ENCODE measurements around the gene OR5B12. TPM values are rescaled to one million over a fixed set of nuclear protein-coding genes. Genes with fewer than 3 reads are reported as not detected.

OR5B12 gene
- total RNA-seq, 1 experiment from 2014 or later, result not detected

GRCh38 chr11:58438486-58438885 lies 3.5 kb downstream of the OR5B12 start:
- ATAC-seq, result no peak
- TF ChIP-seq REST (IDR thresholded peaks at IDR 0.05; ENCODE audit: insufficient read depth in 1 of 2, low read depth in 2 of 2, low read length in 1 of 2), result no peak
- no peak for TF ChIP-seq SIN3A (IDR thresholded peaks at IDR 0.05; ENCODE audit: borderline replicate concordance, insufficient read depth, low read depth, low read length)
- no peak for TF ChIP-seq POLR2AphosphoS5 (IDR thresholded peaks at IDR 0.05; ENCODE audit: low read depth, low read length)
- no peak for TF ChIP-seq TCF7L2 (IDR thresholded peaks at IDR 0.05; ENCODE audit: low read depth, low read length)
- no peak for TF ChIP-seq CTCF (IDR thresholded peaks at IDR 0.05)
- Histone ChIP-seq H3K4me1 (ENCODE audit: control insufficient read depth, insufficient read depth, low read length) (no peaks in the 10 kb centered on the region), H3K27me3 (ENCODE audit: control insufficient read depth, insufficient read depth, low read length) (no peaks in the 10 kb centered on the region), H3K9me3 (ENCODE audit: control insufficient read depth, insufficient read depth, low read depth, low read length) (no peaks in the 10 kb centered on the region), H3K4me3 (ENCODE audit: low read depth in 2 of 2, low read length in 2 of 2) (no peak overlapping the region), H3K36me3 (ENCODE audit: control insufficient read depth, insufficient read depth, low read length) (no peaks in the 10 kb centered on the region), H3K27ac (ENCODE audit: low read length) (no peak overlapping the region)
- ChIA-PET POLR2A (no interaction called here), CTCF (no interaction called here)
- no TSS peak for BruUV-seq (replicated peaks)
- intact Hi-C loops (cut with micrococcal nuclease; ENCODE audit: unreplicated experiment), result no loop called here
- in situ Hi-C loops (cut with HindIII; ENCODE audit: low pct_unique_long_range_greater_than_20kb, low sequenced_read_pairs), result no loop called here
- no peak for DNase-seq (ENCODE audit: low read depth, low spot score)

GRCh38 chr11:58434217-58434616 lies 7.8 kb downstream of the OR5B12 start:
- Histone ChIP-seq H3K27me3 (ENCODE audit: control insufficient read depth, insufficient read depth, low read length) (no peaks in the 10 kb centered on the region), H3K4me1 (ENCODE audit: control insufficient read depth, insufficient read depth, low read length) (no peaks in the 10 kb centered on the region), H3K36me3 (ENCODE audit: control insufficient read depth, insufficient read depth, low read length) (no peaks in the 10 kb centered on the region), H3K4me3 (ENCODE audit: low read depth in 2 of 2, low read length in 2 of 2) (no peak overlapping the region), H3K27ac (ENCODE audit: low read length) (no peak overlapping the region), H3K9me3 (ENCODE audit: control insufficient read depth, insufficient read depth, low read depth, low read length) (no peaks in the 10 kb centered on the region)
- TF ChIP-seq CTCF (IDR thresholded peaks at IDR 0.05) (no peak), POLR2AphosphoS5 (IDR thresholded peaks at IDR 0.05; ENCODE audit: low read depth, low read length) (no peak), TCF7L2 (IDR thresholded peaks at IDR 0.05; ENCODE audit: low read depth, low read length) (no peak), SIN3A (IDR thresholded peaks at IDR 0.05; ENCODE audit: borderline replicate concordance, insufficient read depth, low read depth, low read length) (no peak), REST (IDR thresholded peaks at IDR 0.05; ENCODE audit: insufficient read depth in 1 of 2, low read depth in 2 of 2, low read length in 1 of 2) (no peak)
- no peak for ATAC-seq
- POLR2A ChIA-PET, result no interaction called here
- in situ Hi-C loops (cut with HindIII; ENCODE audit: low pct_unique_long_range_greater_than_20kb, low sequenced_read_pairs) (no loop called here), intact Hi-C loops (cut with micrococcal nuclease; ENCODE audit: unreplicated experiment) (no loop called here)
- DNase-seq (ENCODE audit: low read depth, low spot score), result no peak
- CTCF ChIA-PET, result no interaction called here
- no TSS peak for BruUV-seq (replicated peaks)

Data from Panc1 (cell line).